HepG2 (cell line): ENCODE results near the gene EEF1AKMT3. TPM values are rescaled to one million over a fixed set of nuclear protein-coding genes. Genes with fewer than 3 reads are reported as not detected.

Experiments
- ATAC-seq: fragments of 200-7000 bp; cut with Tn5 transposase; 3 replicates; pipeline ENCODE4 v1.9.1; 2020; ENCODE audit warnings: mild to moderate bottlenecking, moderate library complexity
- BruUV-seq: library from RNA; stranded (reverse); fragments of 400-500 nt; replicated peaks from 2 replicates; lab custom pipeline; 2021; lab: Mats Ljungman, UMichigan
- CTCF ChIA-PET: fragments of 300-600 bp; formaldehyde crosslinking; extraction: SDS; loops from one replicate; lab custom pipeline; 2021; ENCODE audit warnings: low total read pairs, inconsistent platforms, low intra/inter-chr PET ratio; lab: Yijun Ruan, JAX
- POLR2A ChIA-PET: fragments of 350-600 bp; sonication (Branson Sonifier 250); formaldehyde crosslinking; loops from one replicate; lab custom pipeline; 2020; ENCODE audit warnings: antibody characterized with exemption, inconsistent platforms; lab: Yijun Ruan, JAX
- DNase-seq: peaks from one replicate; pipeline ENCODE4 v3.0.0-alpha.2; 2015; ENCODE audit warnings: low spot score
- FAIRE-seq: peaks from 3 replicates; lab custom pipeline; 2011; peaks lifted over from hg19 to GRCh38; lab: Jason Lieb, UNC
- H2AFZ ChIP-seq: one replicate; pipeline ENCODE4 v1.6.1; 2011; ENCODE audit warnings: low read length, inconsistent platforms
- H3K27ac ChIP-seq: fragments of 300-600 bp; 3 replicates; pipeline ENCODE4 v1.8.0; 2011; ENCODE audit warnings: mixed run types, mild to moderate bottlenecking, mixed read lengths, low read length, inconsistent platforms; ENCODE audit not compliant: insufficient read depth; ENCODE audit errors: extremely low read length
- H3K27me3 ChIP-seq, 2 experiments: fragments of 200-600 bp in 1 of 2; 2 replicates in 1 of 2; 3 replicates in 1 of 2; pipeline versions ENCODE4 v1.6.0 to v1.8.0; 2011; ENCODE audit warnings: low read length in 2 of 2, mild to moderate bottlenecking in 2 of 2, moderate library complexity in 2 of 2, inconsistent platforms in 1 of 2; ENCODE audit not compliant: insufficient read depth in 2 of 2, control insufficient read depth in 1 of 2
- H3K36me3 ChIP-seq, 2 experiments: fragments of 200-600 bp in 1 of 2; replicated peaks in 1 of 2; 2 replicates in 1 of 2; 3 replicates in 1 of 2; pipeline versions ENCODE4 v1.5.1 to v1.8.0; 2011; ENCODE audit warnings: low read length in 2 of 2, inconsistent platforms in 1 of 2; ENCODE audit not compliant: insufficient read depth in 2 of 2, control insufficient read depth in 1 of 2
- H3K4me1 ChIP-seq: 2 replicates; pipeline ENCODE4 v1.5.1; 2012; ENCODE audit warnings: low read length, inconsistent platforms; ENCODE audit not compliant: insufficient read depth
- H3K4me2 ChIP-seq: 2 replicates; pipeline ENCODE4 v1.6.0; 2011; ENCODE audit warnings: low read depth, low read length, inconsistent platforms
- H3K4me3 ChIP-seq, 3 experiments: fragments of 200-600 bp in 1 of 3; sonication (generic), shearing (Covaris generic) in 1 of 3; replicated peaks in 1 of 3; 2 replicates each; pipeline ENCODE4 v1.5.1; 2011 to 2016; ENCODE audit warnings: low read length in 3 of 3, inconsistent platforms in 2 of 3, low read depth in 2 of 3, mild to moderate bottlenecking in 2 of 3, control low read depth in 1 of 3, mixed read lengths in 1 of 3; ENCODE audit not compliant: insufficient read depth in 1 of 3
- H3K79me2 ChIP-seq: one replicate; pipeline ENCODE4 v1.6.1; 2011; ENCODE audit warnings: low read length, inconsistent platforms; ENCODE audit not compliant: insufficient read depth
- H3K9ac ChIP-seq: 2 replicates; pipeline ENCODE4 v1.6.0; 2011; ENCODE audit warnings: mild to moderate bottlenecking, low read depth, low read length, inconsistent platforms; ENCODE audit not compliant: insufficient read depth
- H3K9me3 ChIP-seq: 2 replicates; pipeline ENCODE4 v1.5.1; 2012; ENCODE audit warnings: mild to moderate bottlenecking, low read length
- H4K20me1 ChIP-seq: 2 replicates; pipeline ENCODE4 v1.6.0; 2011; ENCODE audit warnings: inconsistent platforms, mild to moderate bottlenecking, low read length, moderate library complexity; ENCODE audit not compliant: insufficient read depth
- BHLHE40 ChIP-seq: IDR thresholded peaks from 2 replicates; pipeline ENCODE4 v1.6.1; 2011; ENCODE audit warnings: low read length, improper control_type of control experiment
- CC2D1A ChIP-seq: sonication (generic); formaldehyde crosslinking; IDR thresholded peaks from 2 replicates; pipeline ENCODE4 v1.8.1; 2023; ENCODE audit warnings: mild to moderate bottlenecking, missing genetic modification reagents
- JUNB ChIP-seq: sonication (generic); formaldehyde crosslinking; IDR thresholded peaks from 2 replicates; pipeline ENCODE4 v1.8.0; 2022; ENCODE audit warnings: missing genetic modification reagents, mild to moderate bottlenecking, borderline replicate concordance
- KAT8 ChIP-seq: IDR thresholded peaks from 2 replicates; pipeline ENCODE4 v1.6.1; 2016; ENCODE audit warnings: missing genetic modification reagents, missing compliant biosample characterization
- MAZ ChIP-seq, 2 experiments: sonication (generic) in 1 of 2; formaldehyde crosslinking in 1 of 2; IDR thresholded peaks; 2 replicates each; pipeline versions ENCODE4 v1.5.0 to v1.6.1; 2012 to 2020; ENCODE audit warnings: low read depth in 2 of 2, mild to moderate bottlenecking in 2 of 2, borderline replicate concordance in 1 of 2, improper control_type of control experiment in 1 of 2, low read length in 1 of 2, missing genetic modification reagents in 1 of 2, moderate library complexity in 1 of 2
- MIER2 ChIP-seq: IDR thresholded peaks from 2 replicates; pipeline ENCODE4 v1.6.1; 2016; ENCODE audit warnings: missing biosample characterization, missing genetic modification reagents
- NR2C2 ChIP-seq: sonication (generic); formaldehyde crosslinking; IDR thresholded peaks from 2 replicates; pipeline ENCODE4 v1.4.0; 2020; ENCODE audit warnings: missing genetic modification reagents, mild to moderate bottlenecking, moderate library complexity, borderline replicate concordance
- REST ChIP-seq, 2 experiments: IDR thresholded peaks; 2 replicates each; pipeline ENCODE4 v1.6.1; 2011 to 2012; ENCODE audit warnings: low read length in 2 of 2, borderline replicate concordance in 1 of 2, low read depth in 1 of 2, mild to moderate bottlenecking in 1 of 2, moderate library complexity in 1 of 2
- ZSCAN22 ChIP-seq: sonication (generic); formaldehyde crosslinking; IDR thresholded peaks from 2 replicates; pipeline ENCODE4 v1.4.0; 2020; ENCODE audit warnings: mild to moderate bottlenecking, missing genetic modification reagents
- ZSCAN29 ChIP-seq: sonication (generic); formaldehyde crosslinking; conservative IDR thresholded peaks from 2 replicates; pipeline ENCODE4 v1.4.0; 2020; ENCODE audit warnings: mild to moderate bottlenecking, missing genetic modification reagents
- WGBS: methylation state at CpG from one replicate; pipeline ENCODE4 v1.1.6; 2017; ENCODE audit warnings: low lambda C conversion rate; 5-methylcytosine and 5-hydroxymethylcytosine counted together
- in situ Hi-C: cut with HindIII; loops from 2 replicates; pipeline ENCODE4 v1.10.0; 2017; ENCODE audit warnings: low pct_unique_long_range_greater_than_20kb; ENCODE audit not compliant: extremely low pct_ligation_motif_present
- intact Hi-C: fragments of 100-400 bp; cut with micrococcal nuclease; formaldehyde crosslinking; loops from one replicate; pipeline ENCODE4 v1.10.0; 2022; ENCODE audit not compliant: unreplicated experiment
- polyA plus RNA-seq, 8 experiments: library from polyadenylated mRNA; depleted of rRNA in 3 of 8; stranded (reverse) in 7 of 8; unstranded in 1 of 8; fragments of >200 nt; fragmentation: Illumina TruSeq in 4 of 8; extraction: Trizol in 4 of 8; gene quantifications; 2 replicates each; pipeline versions ENCODE4 v1.2.1 to v1.2.3, GENCODE V29; 2011 to 2016; ENCODE audit warnings: low read depth in 4 of 8, missing spikeins in 1 of 8, mixed read lengths in 1 of 8; ENCODE audit not compliant: insufficient read depth in 1 of 8
- total RNA-seq, 5 experiments: library from RNA; depleted of rRNA; stranded (reverse); fragments of >200 nt; fragmentation: Illumina TruSeq; extraction: Trizol; gene quantifications; 2 replicates each; pipeline ENCODE4 v1.2.3, GENCODE V29; 2016; ENCODE audit warnings: low read depth in 1 of 5
- TF ChIP-seq, protein P1 (sequence below): sonication (generic); formaldehyde crosslinking; IDR thresholded peaks from 2 replicates; pipeline ENCODE4 v1.9.0; 2022; ENCODE audit warnings: missing genetic modification reagents, mild to moderate bottlenecking, borderline replicate concordance
- TF ChIP-seq, protein P2 (sequence below): sonication (generic); formaldehyde crosslinking; IDR thresholded peaks from 2 replicates; pipeline ENCODE4 v1.8.0; 2022; ENCODE audit warnings: missing genetic modification reagents, low read depth, mild to moderate bottlenecking, borderline replicate concordance

The EEF1AKMT3 gene
- total and polyA plus RNA-seq, 2 of the 13 experiments (the other 11 are each of a cell fraction or from before 2014, with no cell fraction given): 4.7 to 11.4 TPM

- ChIA-PET CTCF (no interaction called here), POLR2A (no interaction called here)
- Histone ChIP-seq H3K9me3 (no peaks in the 10 kb centered on the region), H3K27ac (no peak overlapping the region), H3K4me2 (no peak overlapping the region), H3K9ac (no peak overlapping the region), H4K20me1 (no peaks in the 10 kb centered on the region), H2AFZ (no peak overlapping the region), H3K4me1 (0 out of 2 replicates have a peak, but pooled peaks cover 4% of the 10 kb centered on the region), H3K4me3 (no peak overlapping the region), H3K79me2 (no peaks in the 10 kb centered on the region), H3K27me3 (peaks cover 2 to 33% of the 10 kb centered on the region in 2 experiments; a peak in 4 of 5 replicates), H3K36me3 (no peaks in the 10 kb centered on the region)
- DNase-seq (no peak), FAIRE-seq (no peak), ATAC-seq (no peak)
- 67% methylated on average over 17 of the region's 21 CpGs for WGBS
- intact Hi-C loops (no loop called here), in situ Hi-C loops (no loop called here)
- TF ChIP-seq MAZ (IDR thresholded peaks at IDR 0.05; ENCODE audit: borderline replicate concordance, low read depth, low read length) (no peak), MAZ (CRISPR knock-in tag; IDR thresholded peaks at IDR 0.05; ENCODE audit: low read depth) (no peak), BHLHE40 (no peak), NR2C2 (CRISPR knock-in tag) (no peak), CC2D1A (CRISPR knock-in tag) (no peak), ZSCAN29 (no peak), MIER2 (peak; percentile 87), REST (IDR thresholded peaks at IDR 0.05; ENCODE audit: borderline replicate concordance in 1 of 2, low read depth in 1 of 2, low read length in 2 of 2) (peak; percentile 74 to 91), JUNB (CRISPR knock-in tag) (no peak), ZSCAN22 (CRISPR knock-in tag) (no peak), KAT8 (CRISPR knock-in tag) (no peak)
- TF ChIP-seq, protein P1, sequence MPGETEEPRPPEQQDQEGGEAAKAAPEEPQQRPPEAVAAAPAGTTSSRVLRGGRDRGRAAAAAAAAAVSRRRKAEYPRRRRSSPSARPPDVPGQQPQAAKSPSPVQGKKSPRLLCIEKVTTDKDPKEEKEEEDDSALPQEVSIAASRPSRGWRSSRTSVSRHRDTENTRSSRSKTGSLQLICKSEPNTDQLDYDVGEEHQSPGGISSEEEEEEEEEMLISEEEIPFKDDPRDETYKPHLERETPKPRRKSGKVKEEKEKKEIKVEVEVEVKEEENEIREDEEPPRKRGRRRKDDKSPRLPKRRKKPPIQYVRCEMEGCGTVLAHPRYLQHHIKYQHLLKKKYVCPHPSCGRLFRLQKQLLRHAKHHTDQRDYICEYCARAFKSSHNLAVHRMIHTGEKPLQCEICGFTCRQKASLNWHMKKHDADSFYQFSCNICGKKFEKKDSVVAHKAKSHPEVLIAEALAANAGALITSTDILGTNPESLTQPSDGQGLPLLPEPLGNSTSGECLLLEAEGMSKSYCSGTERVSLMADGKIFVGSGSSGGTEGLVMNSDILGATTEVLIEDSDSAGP (CRISPR knock-in tag): 0 out of 2 replicates have a peak, but pooled peaks have one; percentile 16
- TF ChIP-seq, protein P2, sequence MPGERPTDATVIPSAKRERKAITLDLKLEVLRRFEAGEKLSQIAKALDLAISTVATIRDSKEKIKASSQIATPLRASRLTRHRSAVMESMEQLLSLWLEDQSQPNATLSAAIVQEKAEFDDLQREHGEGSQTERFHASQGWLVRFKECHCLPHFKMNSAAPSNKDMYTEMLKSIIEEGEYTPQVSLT (CRISPR knock-in tag): no peak
- no TSS peak for BruUV-seq
These were observed 44.5 kb upstream of the EEF1AKMT3 start for GRCh38 chr12:57727758-57728395.
